ENCODE data around the gene TARS3.

Gene TARS3

GRCh38 chr15:101623367-101624304 lies 100.6 kb downstream of the TARS3 start:
- no peak for DNase-seq (ENCODE audit: low read depth)

GRCh38 chr15:101621961-101622360 lies 102.3 kb downstream of the TARS3 start:
- no peak for DNase-seq (ENCODE audit: low read depth)

DNA sequence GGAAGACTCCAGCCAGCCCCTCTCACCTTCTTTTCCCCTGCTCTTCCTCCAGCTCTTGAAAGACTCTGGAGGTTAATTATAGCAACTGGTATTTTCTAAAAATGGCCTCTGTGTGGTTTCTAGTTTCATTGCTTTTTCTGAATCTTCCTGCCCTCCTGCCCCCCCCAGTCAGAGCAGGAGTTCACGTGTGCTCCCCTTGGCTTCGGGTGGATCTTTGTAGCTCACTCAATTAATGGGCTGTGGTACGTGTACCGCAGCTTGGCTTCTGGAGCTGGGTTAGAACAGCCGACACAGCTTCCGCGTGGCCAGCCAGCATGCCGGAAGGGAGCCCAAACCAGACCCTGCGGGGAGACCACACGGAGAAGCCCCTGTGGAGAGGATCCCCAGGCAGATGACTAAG lies 103.6 kb downstream of the TARS3 start:
- no peak for DNase-seq (ENCODE audit: low read depth)

DNA sequence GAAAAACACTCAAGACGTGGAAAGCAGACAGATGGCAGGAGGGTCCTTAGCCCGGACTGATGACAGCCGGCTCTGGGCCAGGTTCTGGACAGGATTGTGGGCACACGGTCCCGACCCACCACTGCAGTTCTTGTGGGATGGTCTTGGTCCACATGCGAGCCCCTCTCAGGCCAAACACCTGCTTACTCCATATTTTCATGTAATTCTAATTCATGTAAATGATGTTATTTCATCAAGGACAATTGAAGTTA lies 104.7 kb downstream of the TARS3 start:
- DNase-seq (ENCODE audit: low read depth), result no peak

- no peak for DNase-seq (ENCODE audit: low read depth)
These were observed 105.2 kb downstream of the TARS3 start for GRCh38 chr15:101618851-101619614.

DNA sequence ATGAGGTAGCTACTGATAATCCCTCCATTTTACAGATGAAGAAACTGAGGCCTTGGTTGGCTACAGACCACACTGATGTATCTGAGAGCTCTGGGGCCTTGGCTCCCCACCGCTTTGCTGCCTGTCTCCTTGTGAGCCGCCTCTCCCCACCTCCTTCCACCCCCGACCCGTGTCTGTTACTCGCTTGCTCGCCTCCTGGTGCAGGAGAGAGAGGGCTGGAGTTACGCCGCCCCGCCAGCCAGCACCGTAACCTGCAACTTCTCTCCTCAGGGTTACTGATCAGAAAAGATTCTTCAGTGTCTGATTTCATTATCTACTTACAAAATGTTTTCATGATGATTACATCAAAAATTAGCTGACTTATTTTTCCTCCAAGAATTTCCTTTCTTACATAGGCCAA lies 106.2 kb downstream of the TARS3 start:
- no peak for DNase-seq (ENCODE audit: low read depth)

DNA sequence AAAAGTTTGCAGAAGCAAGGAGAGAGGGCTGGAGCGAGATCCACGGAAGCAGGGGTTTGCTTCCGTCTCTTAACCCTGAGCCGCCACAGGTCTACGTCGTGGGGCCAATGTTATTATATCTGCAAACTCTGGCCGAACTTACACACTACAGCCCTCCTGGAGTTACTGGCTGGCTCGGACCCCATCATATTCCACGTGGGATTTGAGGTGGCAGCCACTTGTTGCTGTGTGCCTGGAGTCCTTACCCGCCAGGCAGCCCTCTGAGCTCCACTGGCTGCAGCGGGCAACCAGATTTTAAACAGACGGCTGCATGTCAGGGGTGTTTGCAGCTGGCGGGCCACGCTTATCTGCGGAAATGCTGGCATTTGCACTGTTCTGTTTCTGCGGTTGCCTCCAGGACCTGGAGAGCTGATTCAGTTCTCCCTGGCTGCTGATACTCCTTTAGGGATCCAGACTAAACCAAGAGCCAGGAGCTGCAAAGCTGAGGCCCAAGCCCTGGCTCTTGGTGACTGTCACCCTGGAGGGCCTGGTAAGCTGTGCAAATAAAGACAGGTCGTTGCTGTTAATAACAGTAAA lies 106.8 kb downstream of the TARS3 start:
- no peak for DNase-seq (ENCODE audit: low read depth)

- no peak for DNase-seq (ENCODE audit: low read depth)
These were observed 108.1 kb downstream of the TARS3 start for GRCh38 chr15:101615986-101616848.

GRCh38 chr15:101615414-101615985 lies 108.8 kb downstream of the TARS3 start:
- no peak for DNase-seq (ENCODE audit: low read depth)

GRCh38 chr15:101614761-101615160 lies 109.5 kb downstream of the TARS3 start:
- no peak for DNase-seq (ENCODE audit: low read depth)

- no peak for DNase-seq (ENCODE audit: low read depth)
These were observed 110.2 kb downstream of the TARS3 start for GRCh38 chr15:101614001-101614585.

- no peak for DNase-seq (ENCODE audit: low read depth)
These were observed 110.9 kb downstream of the TARS3 start for GRCh38 chr15:101613130-101614000.

GRCh38 chr15:101612676-101613075 lies 111.6 kb downstream of the TARS3 start:
- no peak for DNase-seq (ENCODE audit: low read depth)

GRCh38 chr15:101611580-101612299 lies 112.5 kb downstream of the TARS3 start:
- DNase-seq (ENCODE audit: low read depth), result no peak

DNA sequence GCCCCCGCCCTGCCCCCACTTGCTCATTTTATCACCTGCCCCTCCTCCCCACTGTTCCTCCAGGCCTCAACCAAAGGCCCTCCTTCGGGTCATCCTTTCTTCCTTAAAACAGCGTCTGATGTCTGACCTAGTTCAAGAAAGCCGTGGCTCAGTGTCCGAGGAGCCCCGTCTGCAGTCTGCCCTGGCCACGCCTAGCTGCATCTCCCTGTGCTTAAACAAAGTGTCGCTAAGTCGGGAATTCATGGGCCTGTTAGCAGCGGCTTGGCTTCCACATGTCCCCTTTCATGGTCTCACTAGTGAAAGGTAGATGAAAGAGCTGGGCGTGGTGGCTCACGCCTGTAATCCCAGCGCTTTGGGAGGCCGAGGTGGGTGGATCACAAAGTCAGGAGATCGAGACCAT lies 113.3 kb downstream of the TARS3 start:
- DNase-seq (ENCODE audit: low read depth), result no peak

DNA sequence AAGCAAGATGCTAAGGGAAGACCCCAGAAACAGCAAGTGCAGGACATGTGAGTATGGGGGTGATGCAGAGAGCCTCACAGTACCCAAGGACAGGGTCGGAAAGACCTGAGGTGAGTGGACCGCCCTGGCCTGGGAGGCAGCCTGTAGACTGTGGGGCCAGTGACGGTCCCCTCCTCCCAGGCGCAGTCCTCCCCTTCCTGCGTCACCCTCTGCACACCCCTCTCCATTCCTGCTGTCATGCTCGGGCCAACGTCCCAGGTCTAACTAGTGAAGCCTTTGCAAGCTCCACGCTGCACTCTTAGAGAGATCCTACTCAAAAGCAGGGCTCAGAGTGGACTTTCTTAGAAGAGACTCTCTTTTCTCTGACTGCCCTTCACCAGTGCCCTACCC lies 113.7 kb downstream of the TARS3 start:
- no peak for DNase-seq (ENCODE audit: low read depth)

- no peak for DNase-seq (ENCODE audit: low read depth)
These were observed 114.3 kb downstream of the TARS3 start for GRCh38 chr15:101609742-101610610.

GRCh38 chr15:101608201-101608600 lies 116.1 kb downstream of the TARS3 start:
- DNase-seq (ENCODE audit: low read depth), result no peak

GRCh38 chr15:101607108-101607507 lies 117.2 kb downstream of the TARS3 start:
- no peak for DNase-seq (ENCODE audit: low read depth)
